ENCODE results near the gene ATP1A1. TPM values are rescaled to one million over a fixed set of nuclear protein-coding genes. Genes with fewer than 3 reads are reported as not detected.

The ATP1A1 gene
- total RNA-seq, 1 donor from 2014 or later: 216 TPM

- no peaks in the 10 kb centered on the region for H3K27me3 ChIP-seq (ENCODE audit: control insufficient read depth, insufficient read depth, low read length)
- H3K4me3 ChIP-seq (ENCODE audit: low read depth, low read length): no peak overlapping the region
- TF ChIP-seq CTCF (IDR thresholded peaks at IDR 0.05; ENCODE audit: insufficient read depth, low read length, poor library complexity, severe bottlenecking): no peak
- DNase-seq (ENCODE audit: low read depth): no peak
- no peaks in the 10 kb centered on the region for H3K36me3 ChIP-seq (ENCODE audit: control insufficient read depth, insufficient read depth, low read length)
These were observed 19.9 kb upstream of the ATP1A1 start for GRCh38 chr1:116353155-116353554.

DNA sequence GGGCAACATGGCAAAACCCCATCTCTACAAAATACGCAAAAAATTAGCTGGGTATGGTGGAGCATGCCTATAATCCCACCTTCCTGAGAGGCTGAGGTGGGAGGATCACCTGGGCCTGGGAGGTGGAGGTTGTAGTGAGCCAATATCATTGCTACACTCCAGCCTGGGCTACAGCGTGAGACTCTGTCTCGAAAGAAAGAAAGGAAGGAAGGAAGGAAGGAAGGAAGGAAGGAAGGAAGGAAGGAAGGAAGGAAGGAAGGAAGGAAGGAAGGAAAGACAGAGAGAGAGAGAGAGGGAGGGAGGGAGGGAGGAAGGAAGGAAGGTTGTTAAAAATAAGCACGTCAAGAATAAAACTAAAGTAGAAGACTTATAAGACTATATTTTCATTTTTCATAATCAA lies 17.0 kb upstream of the ATP1A1 start:
- no peak for TF ChIP-seq CTCF (IDR thresholded peaks at IDR 0.05; ENCODE audit: insufficient read depth, low read length, poor library complexity, severe bottlenecking)
- DNase-seq (ENCODE audit: low read depth): no peak
- no peaks in the 10 kb centered on the region for H3K27me3 ChIP-seq (ENCODE audit: control insufficient read depth, insufficient read depth, low read length)
- no peak overlapping the region for H3K4me3 ChIP-seq (ENCODE audit: low read depth, low read length)
- no peaks in the 10 kb centered on the region for H3K36me3 ChIP-seq (ENCODE audit: control insufficient read depth, insufficient read depth, low read length)

- Histone ChIP-seq H3K36me3 (ENCODE audit: control insufficient read depth, insufficient read depth, low read length) (no peaks in the 10 kb centered on the region), H3K4me3 (ENCODE audit: low read depth, low read length) (no peak overlapping the region), H3K27me3 (ENCODE audit: control insufficient read depth, insufficient read depth, low read length) (no peaks in the 10 kb centered on the region)
- no peak for TF ChIP-seq CTCF (IDR thresholded peaks at IDR 0.05; ENCODE audit: insufficient read depth, low read length, poor library complexity, severe bottlenecking)
- no peak for DNase-seq (ENCODE audit: low read depth)
These were observed 16.4 kb upstream of the ATP1A1 start for GRCh38 chr1:116356673-116357072.

DNA sequence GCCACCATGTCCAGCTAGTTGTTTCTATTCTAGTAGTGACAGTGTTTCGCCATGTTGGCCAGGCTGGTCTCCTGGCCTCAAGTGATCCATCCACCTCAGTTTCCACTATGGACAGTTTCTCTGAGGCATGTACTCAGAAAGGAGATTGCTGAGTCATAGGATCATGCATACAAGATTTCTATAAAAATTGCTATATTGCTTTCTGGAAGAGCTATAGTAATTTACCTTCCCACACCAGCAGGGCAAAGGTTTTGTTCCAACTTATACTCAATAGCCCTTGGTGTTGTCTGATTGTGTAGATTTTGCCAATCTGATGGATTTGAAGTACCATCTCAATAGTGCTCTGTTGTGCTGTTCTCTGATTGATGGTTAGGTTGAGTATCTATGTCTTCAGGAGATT lies 15.6 kb upstream of the ATP1A1 start:
- TF ChIP-seq CTCF (IDR thresholded peaks at IDR 0.05; ENCODE audit: insufficient read depth, low read length, poor library complexity, severe bottlenecking): no peak
- H3K4me3 ChIP-seq (ENCODE audit: low read depth, low read length): no peak overlapping the region
- DNase-seq (ENCODE audit: low read depth): no peak
- H3K36me3 ChIP-seq (ENCODE audit: control insufficient read depth, insufficient read depth, low read length): no peaks in the 10 kb centered on the region
- no peaks in the 10 kb centered on the region for H3K27me3 ChIP-seq (ENCODE audit: control insufficient read depth, insufficient read depth, low read length)

- DNase-seq (ENCODE audit: low read depth): no peak
- no peak for TF ChIP-seq CTCF (IDR thresholded peaks at IDR 0.05; ENCODE audit: insufficient read depth, low read length, poor library complexity, severe bottlenecking)
- Histone ChIP-seq H3K36me3 (ENCODE audit: control insufficient read depth, insufficient read depth, low read length) (no peaks in the 10 kb centered on the region), H3K27me3 (ENCODE audit: control insufficient read depth, insufficient read depth, low read length) (no peaks in the 10 kb centered on the region), H3K4me3 (ENCODE audit: low read depth, low read length) (no peak overlapping the region)
These were observed 13.8 kb upstream of the ATP1A1 start for GRCh38 chr1:116359060-116359830.

DNA sequence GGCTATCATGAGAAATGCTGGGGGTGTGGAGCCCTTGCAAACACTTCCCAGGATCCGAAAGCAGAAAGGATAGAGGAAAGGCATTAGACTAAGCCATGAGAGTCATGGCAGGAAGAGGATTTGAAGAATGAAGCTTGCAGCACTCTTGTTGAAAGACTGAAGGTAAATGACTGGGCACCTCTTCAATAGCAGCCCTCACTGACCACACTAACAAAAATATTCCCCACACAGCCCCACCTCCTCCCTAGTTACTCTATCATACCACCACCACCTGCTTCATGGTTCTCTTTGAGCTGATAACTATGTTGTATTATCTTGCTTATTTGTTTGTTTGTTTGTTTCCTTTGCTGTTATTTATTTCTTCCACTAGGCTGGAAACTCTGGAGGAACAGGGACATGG lies 13.2 kb upstream of the ATP1A1 start:
- Histone ChIP-seq H3K4me3 (ENCODE audit: low read depth, low read length) (no peak overlapping the region), H3K36me3 (ENCODE audit: control insufficient read depth, insufficient read depth, low read length) (no peaks in the 10 kb centered on the region), H3K27me3 (ENCODE audit: control insufficient read depth, insufficient read depth, low read length) (no peaks in the 10 kb centered on the region)
- TF ChIP-seq CTCF (IDR thresholded peaks at IDR 0.05; ENCODE audit: insufficient read depth, low read length, poor library complexity, severe bottlenecking): no peak
- no peak for DNase-seq (ENCODE audit: low read depth)
